ENCODE results near the gene VARS1.
"Not testable (repeated sequence)": the region's sequence is repeated elsewhere in the genome, so short reads cannot be mapped to it uniquely, and the experiment has no call there.

The VARS1 gene

GRCh38 chr6:31822036-31822821 lies 26.7 kb upstream of the VARS1 start:
- DNase-seq = peak; percentile 69

DNA sequence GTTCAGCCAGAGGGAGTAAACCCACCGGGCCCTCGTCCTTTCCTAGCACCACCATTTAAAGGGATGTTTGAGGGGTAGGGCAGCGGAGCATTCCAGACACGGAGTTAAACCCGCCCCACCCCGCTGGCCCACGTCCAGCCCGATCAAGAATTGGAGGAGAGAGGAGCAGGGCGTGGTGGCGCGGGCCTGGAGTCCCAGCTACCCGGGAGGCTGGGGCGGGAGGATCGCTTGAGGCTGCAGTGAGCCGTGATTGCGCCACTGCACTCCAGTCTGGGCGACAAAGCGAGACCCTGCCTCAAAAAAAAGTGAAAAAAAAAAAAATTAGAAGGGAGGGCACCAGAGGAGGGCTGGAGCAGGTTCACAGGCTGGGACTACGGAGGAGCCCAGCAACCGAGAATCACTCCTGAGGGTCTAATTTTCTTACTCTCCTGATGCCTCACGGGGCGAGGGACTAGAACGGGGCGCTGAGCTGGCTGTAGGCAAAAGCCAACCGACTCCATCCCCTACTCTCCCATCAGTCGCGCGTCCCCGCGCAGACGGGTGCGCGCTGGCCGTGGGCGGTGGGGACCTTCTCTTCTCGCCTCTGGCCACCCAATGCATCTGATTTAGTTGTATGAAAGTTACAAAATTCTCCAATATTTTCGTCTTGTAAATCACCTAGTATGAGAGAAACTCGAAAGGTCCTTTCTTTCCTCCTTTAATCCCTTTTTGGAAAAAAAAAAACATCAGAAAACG lies 25.9 kb upstream of the VARS1 start:
- peak; percentile 43 for DNase-seq

- DNase-seq = not testable (repeated sequence)
Observed at GRCh38 chr6:31820399-31820798, 24.8 kb upstream of the VARS1 start.

- no peak for DNase-seq
Observed at GRCh38 chr6:31819871-31820299, 24.3 kb upstream of the VARS1 start.

DNA sequence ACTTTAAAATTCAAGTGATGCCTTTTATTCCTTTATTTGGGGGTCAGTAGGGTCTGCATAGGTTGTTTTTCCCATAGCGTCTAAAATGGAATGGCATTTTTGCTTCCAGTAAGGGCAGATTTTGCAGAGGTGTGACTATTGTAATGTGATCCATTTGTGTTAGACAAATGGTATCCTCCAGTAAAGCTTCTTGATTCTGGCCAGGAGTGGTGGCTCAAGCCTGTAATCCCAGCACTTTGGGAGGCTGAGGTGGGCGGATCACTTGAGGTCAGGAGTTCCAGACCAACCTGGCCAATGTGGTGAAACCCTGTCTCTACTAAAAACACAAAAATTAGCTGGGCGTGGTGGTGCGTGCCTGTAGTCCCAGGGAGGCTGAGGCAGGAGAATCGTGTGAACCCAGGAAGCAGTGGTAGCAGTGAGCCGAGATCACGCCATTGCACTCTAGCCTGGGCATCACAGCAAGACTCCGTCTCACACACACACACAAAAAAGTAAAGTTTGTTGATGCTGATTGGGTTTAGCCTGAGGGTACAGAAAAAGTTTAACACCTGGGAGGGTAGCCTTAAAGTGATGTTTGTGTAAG lies 22.5 kb upstream of the VARS1 start:
- not testable (repeated sequence) for DNase-seq

DNA sequence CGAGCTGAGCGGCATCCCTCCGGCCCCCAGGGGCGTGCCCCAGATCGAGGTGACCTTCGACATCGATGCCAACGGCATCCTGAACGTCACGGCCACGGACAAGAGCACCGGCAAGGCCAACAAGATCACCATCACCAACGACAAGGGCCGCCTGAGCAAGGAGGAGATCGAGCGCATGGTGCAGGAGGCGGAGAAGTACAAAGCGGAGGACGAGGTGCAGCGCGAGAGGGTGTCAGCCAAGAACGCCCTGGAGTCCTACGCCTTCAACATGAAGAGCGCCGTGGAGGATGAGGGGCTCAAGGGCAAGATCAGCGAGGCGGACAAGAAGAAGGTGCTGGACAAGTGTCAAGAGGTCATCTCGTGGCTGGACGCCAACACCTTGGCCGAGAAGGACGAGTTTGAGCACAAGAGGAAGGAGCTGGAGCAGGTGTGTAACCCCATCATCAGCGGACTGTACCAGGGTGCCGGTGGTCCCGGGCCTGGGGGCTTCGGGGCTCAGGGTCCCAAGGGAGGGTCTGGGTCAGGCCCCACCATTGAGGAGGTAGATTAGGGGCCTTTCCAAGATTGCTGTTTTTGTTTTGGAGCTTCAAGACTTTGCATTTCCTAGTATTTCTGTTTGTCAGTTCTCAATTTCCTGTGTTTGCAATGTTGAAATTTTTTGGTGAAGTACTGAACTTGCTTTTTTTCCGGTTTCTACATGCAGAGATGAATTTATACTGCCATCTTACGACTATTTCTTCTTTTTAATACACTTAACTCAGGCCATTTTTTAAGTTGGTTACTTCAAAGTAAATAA lies 21.8 kb upstream of the VARS1 start:
- not testable (repeated sequence) for DNase-seq

GRCh38 chr6:31815025-31815838 lies 19.7 kb upstream of the VARS1 start, which contains the start of the genes HSPA1A and HSPA1L:
HSPA1A (plus strand) TSS chr6:31815543; CDS start chr6:31815757, 214 bp downstream.
HSPA1L (minus strand) TSS chr6:31815283; CDS start chr6:31811972, 3,311 bp downstream.
- DNase-seq = peak; percentile 98

GRCh38 chr6:31814677-31815024 lies 19.1 kb upstream of the VARS1 start:
- peak; percentile 99 for DNase-seq

DNA sequence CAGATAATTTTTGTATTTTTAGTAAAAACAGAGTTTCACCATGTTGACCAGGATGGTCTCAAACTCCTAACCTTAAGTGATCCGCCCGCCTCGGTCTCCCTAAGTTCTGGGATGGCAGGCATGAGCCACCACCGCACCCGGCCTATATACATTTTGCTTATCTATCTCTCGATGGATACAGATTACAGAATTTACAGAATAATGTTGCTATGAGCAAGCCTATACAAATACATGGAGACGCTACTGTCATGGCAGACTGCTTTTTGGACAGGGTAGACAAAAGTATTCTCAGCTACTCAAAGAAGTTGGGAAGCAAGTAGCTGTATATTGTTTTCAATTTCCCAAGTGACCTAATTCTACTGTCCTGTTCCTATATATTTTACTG lies 17.9 kb upstream of the VARS1 start:
- DNase-seq = no peak

DNA sequence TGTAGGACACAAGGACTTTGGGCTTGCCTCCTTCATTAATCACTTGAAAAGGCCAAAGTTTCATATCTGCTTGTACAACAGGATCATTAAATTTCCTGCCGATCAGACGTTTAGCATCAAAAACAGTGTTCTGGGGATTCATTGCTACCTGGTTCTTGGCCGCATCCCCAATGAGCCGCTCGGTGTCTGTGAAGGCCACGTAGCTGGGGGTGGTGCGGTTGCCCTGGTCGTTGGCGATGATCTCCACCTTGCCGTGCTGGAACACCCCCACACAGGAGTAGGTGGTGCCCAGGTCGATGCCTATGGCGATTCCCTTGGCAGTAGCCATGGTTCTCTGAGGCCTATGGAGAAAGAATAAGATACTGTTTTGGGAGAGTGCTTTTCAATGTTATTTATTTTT lies 16.1 kb upstream of the VARS1 start:
- DNase-seq = no peak

GRCh38 chr6:31808599-31808998 lies 13.0 kb upstream of the VARS1 start:
- DNase-seq = not testable (repeated sequence)

- peak; percentile 96 for DNase-seq
Observed at GRCh38 chr6:31806470-31807272, 11.1 kb upstream of the VARS1 start, which contains the start of gene LSM2. LSM2 (minus strand) TSS chr6:31806966; CDS start chr6:31806757, 209 bp downstream.

- DNase-seq = no peak
Observed at GRCh38 chr6:31805939-31806469, 10.5 kb upstream of the VARS1 start.

GRCh38 chr6:31801031-31801927 lies 5.7 kb upstream of the VARS1 start:
- DNase-seq = not testable (repeated sequence)

- no peak for DNase-seq
Observed at GRCh38 chr6:31799781-31800180, 4.2 kb upstream of the VARS1 start.

DNA sequence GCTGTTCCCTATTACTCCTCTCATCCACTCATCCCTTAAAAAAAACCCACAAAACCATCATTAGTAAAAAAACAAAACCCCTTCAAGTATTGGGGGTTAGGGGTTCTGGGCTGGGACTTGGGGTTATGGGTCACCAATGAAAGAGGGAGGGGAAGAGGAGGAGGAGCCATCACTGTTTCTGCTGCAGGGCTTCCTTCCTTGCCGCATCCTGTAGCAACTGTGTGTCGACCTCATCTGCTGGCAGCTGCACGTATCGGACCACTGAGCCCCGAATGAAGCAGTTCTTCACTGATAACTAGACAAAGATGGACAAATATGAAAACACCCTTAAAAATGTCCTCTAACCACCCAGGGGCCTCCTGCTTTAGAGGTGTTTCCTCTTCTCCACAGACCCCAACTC lies 2.0 kb upstream of the VARS1 start:
- DNase-seq = no peak

GRCh38 chr6:31796993-31797385 lies 1.4 kb upstream of the VARS1 start:
- DNase-seq = no peak

GRCh38 chr6:31794866-31795615 lies 511 bp downstream of the VARS1 start:
- no peak for DNase-seq
